CD4-positive, alpha-beta T cell (primary cell): ENCODE data around the gene CZIB. TPM values are rescaled to one million over a fixed set of nuclear protein-coding genes. Genes with fewer than 3 reads are reported as not detected.

ENCODE experiments used
- ATAC-seq: fragments of 200-7000 bp; cut with Tn5 transposase; one replicate; pipeline ENCODE4 v1.10.0; 2022; ENCODE audit warnings: mild to moderate bottlenecking; ENCODE audit not compliant: poor library complexity
- CTCF ChIA-PET: fragments of 350-600 bp; sonication (Branson Sonifier 250); formaldehyde crosslinking; loops from one replicate; lab custom pipeline; 2021; ENCODE audit warnings: antibody characterized with exemption, inconsistent platforms; lab: Charles Lee
- POLR2A ChIA-PET: fragments of 350-600 bp; sonication (Branson Sonifier 250); formaldehyde crosslinking; loops from one replicate; lab custom pipeline; 2021; ENCODE audit warnings: antibody characterized with exemption, inconsistent platforms; lab: Charles Lee
- DNase-seq, 14 experiments: peaks; one replicate each; pipeline ENCODE4 v3.0.0-alpha.2; 2013 to 2020; ENCODE audit warnings: mixed read lengths in 2 of 14
- H3K27ac ChIP-seq, 2 donors: one replicate each; pipeline versions ENCODE4 v1.5.1 to v1.7.0; 2013; ENCODE audit warnings: low read length in 2 of 2, low read depth in 1 of 2, mild to moderate bottlenecking in 1 of 2
- H3K27me3 ChIP-seq, 2 experiments: 1 replicate in 1 of 2; 2 replicates in 1 of 2; pipeline versions ENCODE4 v1.6.1 to v1.7.0; 2013; ENCODE audit warnings: low read length in 2 of 2, control low read depth in 1 of 2, mild to moderate bottlenecking in 1 of 2, moderate library complexity in 1 of 2; ENCODE audit not compliant: insufficient read depth in 2 of 2, control insufficient read depth in 1 of 2
- H3K36me3 ChIP-seq: one replicate; pipeline ENCODE4 v1.6.1; 2013; ENCODE audit warnings: low read length, control low read depth; ENCODE audit not compliant: insufficient read depth
- H3K4me1 ChIP-seq: one replicate; pipeline ENCODE4 v1.6.1; 2013; ENCODE audit warnings: low read length, control low read depth; ENCODE audit not compliant: insufficient read depth
- H3K4me3 ChIP-seq: one replicate; pipeline ENCODE4 v1.5.1; 2013; ENCODE audit warnings: mild to moderate bottlenecking, low read length, moderate library complexity
- H3K9me3 ChIP-seq, 2 experiments: 1 replicate in 1 of 2; 2 replicates in 1 of 2; pipeline versions ENCODE4 v1.6.1 to v1.7.0; 2013; ENCODE audit warnings: low read length in 2 of 2, mild to moderate bottlenecking in 2 of 2, control low read depth in 1 of 2, moderate library complexity in 1 of 2; ENCODE audit not compliant: control insufficient read depth in 1 of 2, insufficient read depth in 1 of 2
- H3K27ac Mint-ChIP-seq: one replicate; pipeline ENCODE4 v1.8.0; 2020; ENCODE audit warnings: mixed read lengths
- H3K27me3 Mint-ChIP-seq: one replicate; pipeline ENCODE4 v1.8.0; 2021; ENCODE audit warnings: mixed read lengths
- H3K36me3 Mint-ChIP-seq: one replicate; pipeline ENCODE4 v1.8.0; 2021; ENCODE audit warnings: low read depth, mixed read lengths
- H3K4me1 Mint-ChIP-seq: one replicate; pipeline ENCODE4 v1.8.0; 2021; ENCODE audit warnings: low read depth, mixed read lengths
- H3K4me3 Mint-ChIP-seq: one replicate; pipeline ENCODE4 v1.8.0; 2020; ENCODE audit warnings: mild to moderate bottlenecking, mixed read lengths
- H3K9me3 Mint-ChIP-seq: one replicate; pipeline ENCODE4 v1.8.0; 2020; ENCODE audit warnings: mixed read lengths
- intact Hi-C, 2 experiments: fragments of 100-400 bp; cut with DNase I in 1 of 2; cut with micrococcal nuclease in 1 of 2; formaldehyde crosslinking; loops; one replicate each; pipeline versions ENCODE4 v1.15.1 to v1.9.0; 2023 to 2025; cut with DNase I, micrococcal nuclease
- total RNA-seq, 174 experiments: library from RNA in 2 of 174; stranded (reverse) in 2 of 174; gene quantifications; one replicate each; pipeline ENCODE4 v1.2.3 and lab custom pipeline; 2021 to 2026
- TF ChIP-seq, protein P1 (sequence below): fragments of 200-600 bp; IDR thresholded peaks from one replicate; pipeline ENCODE4 v1.8.0; 2022; ENCODE audit warnings: antibody characterized with exemption, mild to moderate bottlenecking

The CZIB gene
- total RNA-seq, 2 experiments from 2014 or later: 28.8 to 28.9 TPM

DNA sequence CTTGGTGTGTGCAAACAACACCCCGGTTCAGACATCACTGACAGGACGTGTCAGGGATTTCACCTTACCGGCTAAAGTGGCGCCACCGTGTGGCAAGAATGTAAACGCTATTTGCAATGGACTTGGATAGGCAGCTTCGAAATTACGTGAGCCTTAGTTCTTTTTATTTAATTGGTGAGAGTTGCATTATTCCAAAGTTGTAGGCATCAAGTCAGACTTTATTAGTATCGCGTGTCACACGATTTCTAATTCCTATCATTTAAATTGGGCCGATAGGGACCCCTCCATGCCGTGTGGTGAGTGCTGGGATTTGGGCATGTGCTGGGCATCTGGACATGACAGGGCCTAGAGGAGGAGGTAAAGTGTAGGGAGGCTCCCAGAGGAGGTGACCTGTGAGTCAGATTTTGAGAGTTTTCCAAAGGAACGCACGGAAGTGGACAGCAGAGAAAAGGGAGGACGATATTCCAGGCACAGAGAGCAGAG lies 38.3 kb downstream of the CZIB start:
- Mint-ChIP-seq H3K27ac (no peak overlapping the region), H3K36me3 (no peaks in the 10 kb centered on the region), H3K4me1 (no peaks in the 10 kb centered on the region), H3K9me3 (no peaks in the 10 kb centered on the region), H3K4me3 (no peak overlapping the region), H3K27me3 (peaks cover 6% of the 10 kb centered on the region)
- H3K27me3 ChIP-seq: peaks cover 0 to 2% of the 10 kb centered on the region in 2 experiments
- ChIA-PET POLR2A (interaction anchor here (1.4 to 1.6 kb wide), 2 partner anchors 14 to 479 kb away, joined by 3 to 6 read pairs; partner anchors contain the start of gene CPT2), CTCF (interaction anchor here (0.6 to 1.3 kb wide), 9 partner anchors 9 to 1296 kb away, joined by 3 to 10 read pairs (median 3); partner anchors contain the start of gene ECHDC2)
- intact Hi-C loops: loop anchor here in 1 of 2 experiments (2.0 to 5.0 kb wide), 3 partner anchors 275 to 1285 kb away; no protein-coding TSS in a partner anchor
- H3K9me3 ChIP-seq: peaks cover 0 to 11% of the 10 kb centered on the region in 2 experiments
- TF ChIP-seq, protein P1, sequence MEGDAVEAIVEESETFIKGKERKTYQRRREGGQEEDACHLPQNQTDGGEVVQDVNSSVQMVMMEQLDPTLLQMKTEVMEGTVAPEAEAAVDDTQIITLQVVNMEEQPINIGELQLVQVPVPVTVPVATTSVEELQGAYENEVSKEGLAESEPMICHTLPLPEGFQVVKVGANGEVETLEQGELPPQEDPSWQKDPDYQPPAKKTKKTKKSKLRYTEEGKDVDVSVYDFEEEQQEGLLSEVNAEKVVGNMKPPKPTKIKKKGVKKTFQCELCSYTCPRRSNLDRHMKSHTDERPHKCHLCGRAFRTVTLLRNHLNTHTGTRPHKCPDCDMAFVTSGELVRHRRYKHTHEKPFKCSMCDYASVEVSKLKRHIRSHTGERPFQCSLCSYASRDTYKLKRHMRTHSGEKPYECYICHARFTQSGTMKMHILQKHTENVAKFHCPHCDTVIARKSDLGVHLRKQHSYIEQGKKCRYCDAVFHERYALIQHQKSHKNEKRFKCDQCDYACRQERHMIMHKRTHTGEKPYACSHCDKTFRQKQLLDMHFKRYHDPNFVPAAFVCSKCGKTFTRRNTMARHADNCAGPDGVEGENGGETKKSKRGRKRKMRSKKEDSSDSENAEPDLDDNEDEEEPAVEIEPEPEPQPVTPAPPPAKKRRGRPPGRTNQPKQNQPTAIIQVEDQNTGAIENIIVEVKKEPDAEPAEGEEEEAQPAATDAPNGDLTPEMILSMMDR: peak; percentile 91
- H3K36me3 ChIP-seq: no peaks in the 10 kb centered on the region
- no peak overlapping the region for H3K27ac ChIP-seq
- ATAC-seq (peak; percentile 81), DNase-seq (peak; percentile 69 to 88 (median 78))
- peaks cover 4% of the 10 kb centered on the region for H3K4me1 ChIP-seq
- no peak overlapping the region for H3K4me3 ChIP-seq

DNA sequence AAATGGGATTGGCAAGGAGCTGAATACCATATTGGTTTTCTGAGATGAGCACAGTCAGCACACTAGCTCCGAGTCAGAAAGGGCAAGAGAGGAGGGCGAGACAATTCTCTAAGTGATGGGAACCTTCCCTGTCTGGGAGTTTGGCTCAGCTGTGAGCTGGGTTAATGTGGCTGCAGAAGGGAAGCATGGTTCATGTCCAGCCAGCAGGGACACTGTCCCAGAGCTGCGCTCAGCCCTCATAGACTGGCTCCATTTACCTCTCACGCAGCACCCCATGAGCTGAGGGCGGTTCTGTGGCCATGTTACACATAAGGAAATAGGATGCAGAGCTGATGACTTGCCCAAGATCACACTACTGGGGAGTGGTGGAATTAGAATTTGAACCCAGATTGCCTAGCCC lies 39.5 kb downstream of the CZIB start:
- ATAC-seq: no peak
- TF ChIP-seq, protein P1: no peak
- Mint-ChIP-seq H3K27me3 (peaks cover 14% of the 10 kb centered on the region), H3K9me3 (no peaks in the 10 kb centered on the region), H3K4me3 (no peak overlapping the region), H3K27ac (no peak overlapping the region), H3K36me3 (no peaks in the 10 kb centered on the region), H3K4me1 (no peaks in the 10 kb centered on the region)
- Histone ChIP-seq H3K9me3 (peaks cover 0 to 11% of the 10 kb centered on the region in 2 experiments), H3K27me3 (peaks cover 0 to 2% of the 10 kb centered on the region in 2 experiments), H3K27ac (no peak overlapping the region), H3K4me3 (no peak overlapping the region), H3K4me1 (peaks cover 4% of the 10 kb centered on the region), H3K36me3 (no peaks in the 10 kb centered on the region)
- DNase-seq: no peak
- POLR2A ChIA-PET: no interaction called here
- intact Hi-C loops: loop anchor here in 1 of 2 experiments (5.0 kb wide), 1 partner anchor 274 kb away; no protein-coding TSS in a partner anchor
- CTCF ChIA-PET: interaction anchor here (0.6 kb wide), 1 partner anchor 12 kb away, joined by 3 read pairs; no protein-coding TSS in a partner anchor

DNA sequence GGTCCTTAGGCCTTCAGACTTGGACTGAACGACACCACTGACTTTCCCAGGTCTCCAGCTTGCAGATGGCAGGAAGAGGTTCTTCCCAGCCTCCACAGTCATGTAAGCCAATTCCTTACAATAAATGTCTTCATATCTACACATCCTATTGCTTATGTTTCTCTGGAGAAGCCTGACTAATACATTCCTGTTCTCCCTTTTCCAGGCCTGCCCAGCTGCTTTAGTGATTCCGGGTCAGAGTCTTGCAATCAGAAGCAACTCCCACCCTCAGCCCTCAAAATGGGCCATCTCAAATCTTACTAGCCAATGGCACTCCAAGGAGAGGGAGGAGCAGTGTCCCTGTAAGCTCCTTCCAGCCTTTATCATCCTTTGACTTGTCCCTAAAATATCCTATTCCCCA lies 40.2 kb downstream of the CZIB start:
- no peak overlapping the region for H3K27ac Mint-ChIP-seq
- peaks cover 0 to 5% of the 10 kb centered on the region in 2 experiments for H3K9me3 ChIP-seq
- no peak overlapping the region for H3K4me3 Mint-ChIP-seq
- no peaks in the 10 kb centered on the region for H3K36me3 Mint-ChIP-seq
- peaks cover 4% of the 10 kb centered on the region for H3K4me1 ChIP-seq
- intact Hi-C loops: loop anchor here in 1 of 2 experiments (5.0 kb wide), 1 partner anchor 273 kb away; no protein-coding TSS in a partner anchor
- CTCF ChIA-PET: no interaction called here
- peaks cover 0 to 2% of the 10 kb centered on the region in 2 experiments for H3K27me3 ChIP-seq
- H3K27me3 Mint-ChIP-seq: peaks cover 21% of the 10 kb centered on the region
- ATAC-seq: no peak
- H3K36me3 ChIP-seq: no peaks in the 10 kb centered on the region
- H3K4me3 ChIP-seq: no peak overlapping the region
- TF ChIP-seq, protein P1: no peak
- H3K4me1 Mint-ChIP-seq: no peaks in the 10 kb centered on the region
- no peak overlapping the region for H3K27ac ChIP-seq
- H3K9me3 Mint-ChIP-seq: no peaks in the 10 kb centered on the region
- POLR2A ChIA-PET: no interaction called here
- DNase-seq: no peak
